Fibroblast of lung (primary cell): ENCODE measurements around the gene MACROD2. TPM values are rescaled to one million over a fixed set of nuclear protein-coding genes. Genes with fewer than 3 reads are reported as not detected.
A peak's percentile ranks its signal among the peaks of the same experiment; 100 is the strongest.

Experiments
- DNase-seq, 2 donors: peaks; one replicate each; pipeline versions ENCODE4 v3.0.0 to v3.0.0-alpha.2; 2010; ENCODE audit warnings: low read depth in 2 of 2
- H2AFZ ChIP-seq: 2 replicates; pipeline ENCODE4 v1.5.1; 2012; ENCODE audit warnings: low read length, control low read depth, inconsistent platforms
- H3K27ac ChIP-seq: 2 replicates; pipeline ENCODE4 v1.5.1; 2011; ENCODE audit warnings: low read length, control low read depth; ENCODE audit not compliant: insufficient read depth
- H3K27me3 ChIP-seq: 2 replicates; pipeline ENCODE4 v1.5.1; 2011; ENCODE audit warnings: mild to moderate bottlenecking, low read length; ENCODE audit not compliant: control insufficient read depth, insufficient read depth
- H3K36me3 ChIP-seq: 2 replicates; pipeline ENCODE4 v1.5.1; 2011; ENCODE audit warnings: low read length; ENCODE audit not compliant: control insufficient read depth, insufficient read depth
- H3K4me1 ChIP-seq: 2 replicates; pipeline ENCODE4 v1.5.1; 2011; ENCODE audit warnings: low read length; ENCODE audit not compliant: control insufficient read depth, insufficient read depth; ENCODE audit errors: extremely low read depth
- H3K4me2 ChIP-seq: 2 replicates; pipeline ENCODE4 v1.5.1; 2011; ENCODE audit warnings: low read length, control low read depth; ENCODE audit not compliant: insufficient read depth; ENCODE audit errors: extremely low read depth
- H3K4me3 ChIP-seq, 4 experiments: fragments of 200-600 bp in 1 of 4; sonication (generic) in 1 of 4; replicated peaks in 1 of 4; 2 replicates each; pipeline ENCODE4 v1.5.1; 2011 to 2016; ENCODE audit warnings: low read length in 4 of 4, low read depth in 3 of 4, mild to moderate bottlenecking in 3 of 4, control low read depth in 2 of 4, inconsistent platforms in 1 of 4, mixed read lengths in 1 of 4; ENCODE audit not compliant: insufficient read depth in 1 of 4; ENCODE audit errors: control extremely low read depth in 1 of 4
- H3K79me2 ChIP-seq: 2 replicates; pipeline ENCODE4 v1.5.1; 2012; ENCODE audit warnings: mild to moderate bottlenecking, low read length, inconsistent platforms; ENCODE audit not compliant: control insufficient read depth, insufficient read depth
- H3K9ac ChIP-seq: 2 replicates; pipeline ENCODE4 v1.5.1; 2011; ENCODE audit warnings: mild to moderate bottlenecking, low read length, control low read depth; ENCODE audit not compliant: insufficient read depth
- H3K9me3 ChIP-seq: 2 replicates; pipeline ENCODE4 v1.5.1; 2012; ENCODE audit warnings: low read depth, low read length; ENCODE audit not compliant: control insufficient read depth, insufficient read depth
- H4K20me1 ChIP-seq: 2 replicates; pipeline ENCODE4 v1.5.1; 2011; ENCODE audit warnings: low read length; ENCODE audit not compliant: control insufficient read depth, insufficient read depth; ENCODE audit errors: extremely low read depth
- EZH2 ChIP-seq: IDR thresholded peaks from 2 replicates; pipeline ENCODE4 v1.5.1; 2012; ENCODE audit warnings: low read length, control low read depth, mild to moderate bottlenecking; ENCODE audit errors: missing control alignments
- polyA plus RNA-seq, 2 donors: library from polyadenylated mRNA; depleted of rRNA in 1 of 2; stranded (reverse) in 1 of 2; unstranded in 1 of 2; fragments of >200 nt; gene quantifications; 2 replicates each; pipeline ENCODE4 v1.2.1, GENCODE V29; 2011 to 2012; ENCODE audit warnings: missing spikeins in 1 of 2
- total RNA-seq: library from RNA; depleted of rRNA; stranded (reverse); fragments of >200 nt; gene quantifications from 2 replicates; pipeline ENCODE4 v1.2.1, GENCODE V29; 2014
- TF ChIP-seq, protein P1 (sequence below), 2 donors: IDR thresholded peaks in 1 of 2; conservative IDR thresholded peaks in 1 of 2; 1 replicate in 1 of 2; 2 replicates in 1 of 2; pipeline ENCODE4 v1.5.1; 2011 to 2012; ENCODE audit warnings: low read length in 2 of 2, control low read depth in 1 of 2, inconsistent platforms in 1 of 2, low read depth in 1 of 2, mild to moderate bottlenecking in 1 of 2

Gene MACROD2
- total and polyA plus RNA-seq, 2 donors (not counting 1 experiment from before 2014, with no cell fraction given): 0.54 to 1.7 TPM

DNA sequence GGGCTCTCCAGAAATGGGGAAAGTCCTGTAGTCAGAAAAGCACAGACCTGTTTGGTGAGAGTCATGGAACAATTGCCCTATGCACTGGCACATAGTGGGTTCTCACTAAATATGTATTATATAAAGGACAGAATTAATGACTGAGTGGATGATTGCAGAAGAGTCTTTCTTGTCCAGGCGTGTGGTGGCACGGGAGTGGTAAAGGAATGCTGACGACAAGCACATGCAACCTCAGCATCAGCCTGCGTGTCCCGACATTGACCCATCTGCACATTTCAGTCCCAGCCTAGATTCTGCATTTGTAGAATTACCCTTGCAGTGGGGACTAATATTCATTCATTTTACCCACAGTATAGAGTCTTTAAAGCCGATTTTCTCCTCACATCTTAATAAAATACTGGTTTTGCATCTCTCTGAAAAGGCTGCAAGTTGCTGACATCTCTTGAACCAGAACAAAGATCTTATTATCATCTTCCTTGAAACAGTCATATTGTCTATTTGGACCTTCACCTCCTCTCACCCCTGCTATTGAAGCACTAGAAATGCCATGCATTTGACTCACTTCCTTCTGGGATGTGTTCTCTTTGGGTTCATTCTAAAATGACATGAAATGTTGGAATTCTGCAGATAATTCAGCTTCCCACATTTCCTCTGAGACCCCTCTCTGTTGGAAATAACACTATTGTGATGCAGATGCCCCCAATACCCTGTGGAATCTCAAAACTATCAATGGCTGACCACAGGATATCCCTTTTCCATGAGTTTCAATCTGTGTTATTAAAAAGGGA is 1225.7 kb downstream of the MACROD2 start:
- H3K4me1 ChIP-seq: no peaks in the 10 kb centered on the region
- no peaks in the 10 kb centered on the region for H4K20me1 ChIP-seq
- H3K79me2 ChIP-seq: no peaks in the 10 kb centered on the region
- no peak overlapping the region for H3K9ac ChIP-seq
- peak in 1 of 2 donors; percentile 39 for DNase-seq
- H3K9me3 ChIP-seq: no peaks in the 10 kb centered on the region
- H3K4me2 ChIP-seq: no peak overlapping the region
- no peaks in the 10 kb centered on the region for H3K27me3 ChIP-seq
- no peaks in the 10 kb centered on the region for H3K36me3 ChIP-seq
- no peak overlapping the region for H3K27ac ChIP-seq
- H3K4me3 ChIP-seq: no peak overlapping the region
- H2AFZ ChIP-seq: no peak overlapping the region
- TF ChIP-seq EZH2: no peak
- TF ChIP-seq, protein P1, sequence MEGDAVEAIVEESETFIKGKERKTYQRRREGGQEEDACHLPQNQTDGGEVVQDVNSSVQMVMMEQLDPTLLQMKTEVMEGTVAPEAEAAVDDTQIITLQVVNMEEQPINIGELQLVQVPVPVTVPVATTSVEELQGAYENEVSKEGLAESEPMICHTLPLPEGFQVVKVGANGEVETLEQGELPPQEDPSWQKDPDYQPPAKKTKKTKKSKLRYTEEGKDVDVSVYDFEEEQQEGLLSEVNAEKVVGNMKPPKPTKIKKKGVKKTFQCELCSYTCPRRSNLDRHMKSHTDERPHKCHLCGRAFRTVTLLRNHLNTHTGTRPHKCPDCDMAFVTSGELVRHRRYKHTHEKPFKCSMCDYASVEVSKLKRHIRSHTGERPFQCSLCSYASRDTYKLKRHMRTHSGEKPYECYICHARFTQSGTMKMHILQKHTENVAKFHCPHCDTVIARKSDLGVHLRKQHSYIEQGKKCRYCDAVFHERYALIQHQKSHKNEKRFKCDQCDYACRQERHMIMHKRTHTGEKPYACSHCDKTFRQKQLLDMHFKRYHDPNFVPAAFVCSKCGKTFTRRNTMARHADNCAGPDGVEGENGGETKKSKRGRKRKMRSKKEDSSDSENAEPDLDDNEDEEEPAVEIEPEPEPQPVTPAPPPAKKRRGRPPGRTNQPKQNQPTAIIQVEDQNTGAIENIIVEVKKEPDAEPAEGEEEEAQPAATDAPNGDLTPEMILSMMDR (conservative IDR thresholded peaks at IDR 0.05 in 1 of 2, IDR thresholded peaks at IDR 0.05 in 1 of 2; ENCODE audit: low read depth in 1 of 2, low read length in 2 of 2): no peak

DNA sequence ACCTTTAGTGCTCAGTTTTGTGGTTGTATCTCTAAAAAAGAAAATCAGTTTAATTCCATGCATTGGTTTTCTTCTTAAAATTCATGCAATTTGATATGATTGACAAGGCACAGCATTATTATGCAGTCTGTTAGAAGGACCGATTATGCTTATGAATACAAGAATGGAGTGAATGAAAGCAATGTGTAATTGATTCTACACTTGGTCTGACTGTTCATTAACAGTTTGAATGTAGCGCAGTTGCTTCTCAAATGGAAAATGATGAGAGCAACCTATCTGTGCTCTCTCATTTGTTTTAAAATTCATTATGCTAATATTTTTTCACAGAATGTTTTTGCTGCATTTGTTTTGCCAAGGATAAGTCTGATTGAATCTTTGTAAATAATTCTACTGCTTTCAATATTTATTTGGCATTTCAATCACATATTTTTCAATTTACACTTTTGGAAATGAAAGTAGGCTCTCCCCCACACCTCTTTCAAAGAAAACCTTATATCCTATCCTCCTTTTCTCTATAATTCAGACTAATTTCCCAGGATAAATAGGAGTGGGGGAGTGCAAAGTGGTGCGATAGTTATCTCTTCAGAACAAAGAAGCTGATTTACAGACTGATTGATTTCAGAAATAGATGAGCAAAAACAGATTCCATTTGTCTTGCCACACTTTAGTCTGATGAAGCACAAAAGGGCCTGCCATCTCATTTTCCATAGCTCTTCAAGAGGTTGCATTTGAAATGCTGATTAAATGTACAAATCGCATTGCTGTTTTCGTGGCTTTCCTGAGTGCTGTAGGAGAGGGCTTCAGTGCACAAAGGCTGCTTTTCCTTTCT is 1227.4 kb downstream of the MACROD2 start:
- H3K36me3 ChIP-seq: no peaks in the 10 kb centered on the region
- H3K27me3 ChIP-seq: no peaks in the 10 kb centered on the region
- no peak overlapping the region for H3K27ac ChIP-seq
- H3K4me3 ChIP-seq: no peak overlapping the region
- no peaks in the 10 kb centered on the region for H3K9me3 ChIP-seq
- no peaks in the 10 kb centered on the region for H4K20me1 ChIP-seq
- H3K9ac ChIP-seq: no peak overlapping the region
- no peak for TF ChIP-seq EZH2
- TF ChIP-seq, protein P1 (conservative IDR thresholded peaks at IDR 0.05 in 1 of 2, IDR thresholded peaks at IDR 0.05 in 1 of 2; ENCODE audit: low read depth in 1 of 2, low read length in 2 of 2): no peak
- no peak overlapping the region for H2AFZ ChIP-seq
- H3K79me2 ChIP-seq: no peaks in the 10 kb centered on the region
- DNase-seq: no peak
- H3K4me2 ChIP-seq: no peak overlapping the region
- no peaks in the 10 kb centered on the region for H3K4me1 ChIP-seq

DNA sequence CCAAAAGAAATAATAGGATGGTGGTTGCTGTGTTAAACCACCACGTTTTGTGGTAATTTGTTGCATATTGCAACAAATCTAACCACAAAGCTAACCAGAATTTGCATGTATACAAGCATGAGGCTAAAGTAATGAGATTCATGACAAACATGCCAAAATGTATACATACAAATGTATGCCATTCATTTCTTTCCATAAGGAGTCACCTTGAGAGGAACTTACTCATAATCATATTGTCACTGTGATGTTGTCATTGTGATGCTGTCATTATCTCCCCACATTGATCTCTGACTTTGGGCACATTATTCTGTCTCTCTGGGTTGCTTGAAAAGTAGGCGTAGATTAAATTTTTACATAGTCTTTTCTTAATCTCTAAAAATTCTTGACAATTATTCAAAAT is 1228.9 kb downstream of the MACROD2 start:
- H3K9ac ChIP-seq: no peak overlapping the region
- no peak for TF ChIP-seq EZH2
- TF ChIP-seq, protein P1 (conservative IDR thresholded peaks at IDR 0.05 in 1 of 2, IDR thresholded peaks at IDR 0.05 in 1 of 2; ENCODE audit: low read depth in 1 of 2, low read length in 2 of 2): no peak
- no peaks in the 10 kb centered on the region for H3K79me2 ChIP-seq
- no peak overlapping the region for H3K4me2 ChIP-seq
- H3K4me1 ChIP-seq: no peaks in the 10 kb centered on the region
- H2AFZ ChIP-seq: no peak overlapping the region
- no peaks in the 10 kb centered on the region for H3K36me3 ChIP-seq
- no peaks in the 10 kb centered on the region for H3K9me3 ChIP-seq
- H3K4me3 ChIP-seq: no peak overlapping the region
- no peaks in the 10 kb centered on the region for H3K27me3 ChIP-seq
- no peak overlapping the region for H3K27ac ChIP-seq
- no peak for DNase-seq
- H4K20me1 ChIP-seq: no peaks in the 10 kb centered on the region
